Ovary (tissue), 3 donors: ENCODE results near the gene RNF123.

Source experiments
- CTCF ChIP-seq, 3 donors: fragments of 450-650 bp in 2 of 3; fragments of 200-600 bp in 1 of 3; IDR thresholded peaks; one replicate each; pipeline versions ENCODE4 v1.5.1 to v1.8.0; 2016 to 2022; ENCODE audit warnings: antibody characterized with exemption in 3 of 3, mild to moderate bottlenecking in 1 of 3
- EP300 ChIP-seq: sonication (generic); formaldehyde crosslinking; IDR thresholded peaks from one replicate; pipeline ENCODE4 v1.6.1; 2017; ENCODE audit warnings: antibody characterized with exemption
- POLR2A ChIP-seq: fragments of 450-650 bp; IDR thresholded peaks from one replicate; pipeline ENCODE4 v1.6.1; 2017; ENCODE audit warnings: antibody characterized with exemption, mild to moderate bottlenecking, moderate library complexity
- donor health status: DM: no; HTN: no; CAD: no.

- TF ChIP-seq CTCF (IDR thresholded peaks at IDR 0.05) (no peak), EP300 (no peak), POLR2A (no peak)
These were observed 10.7 kb downstream of the RNF123 start for GRCh38 chr3:49700014-49700413.
